ENCODE results near the gene JMJD7.

Gene JMJD7

DNA sequence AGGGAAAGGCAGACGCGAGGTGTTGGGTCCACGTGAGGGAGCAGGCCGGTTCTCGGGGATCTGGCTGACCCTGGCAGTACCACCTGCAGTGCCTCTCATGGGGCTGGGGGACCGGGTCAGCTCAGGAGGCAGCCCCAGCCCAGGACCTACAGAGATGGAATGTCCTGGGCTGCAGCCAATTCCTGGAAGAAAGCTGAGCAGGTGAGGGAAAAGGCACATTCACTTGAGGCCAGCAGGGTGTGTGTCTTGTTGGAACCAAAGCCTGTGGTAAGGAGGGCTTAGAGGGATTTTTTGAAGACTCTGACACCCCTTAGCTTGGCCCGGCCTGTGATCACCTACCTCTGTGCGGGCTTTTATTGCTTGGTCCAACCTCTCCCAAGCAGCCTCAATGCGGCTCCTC is 26.6 kb downstream of the JMJD7 start:
- POLR2A ChIA-PET, result no interaction called here
- DNase-seq (ENCODE audit: extremely low spot score), result no peak
- no peak for TF ChIP-seq CTCF (IDR thresholded peaks at IDR 0.05; ENCODE audit: control extremely low read depth, extremely low read depth, low read depth, missing control alignments)
- CTCF ChIA-PET, result interaction anchor here (1.1 to 2.3 kb wide), 2 partner anchors 10 to 136 kb away, joined by 3 to 6 read pairs; no protein-coding TSS in a partner anchor

GRCh38 chr15:41855261-41855961 is 27.5 kb downstream of the JMJD7 start:
- no peak for DNase-seq (ENCODE audit: extremely low spot score)
- no peak for TF ChIP-seq CTCF (IDR thresholded peaks at IDR 0.05; ENCODE audit: control extremely low read depth, extremely low read depth, low read depth, missing control alignments)
- ChIA-PET CTCF (no interaction called here), POLR2A (no interaction called here)

DNA sequence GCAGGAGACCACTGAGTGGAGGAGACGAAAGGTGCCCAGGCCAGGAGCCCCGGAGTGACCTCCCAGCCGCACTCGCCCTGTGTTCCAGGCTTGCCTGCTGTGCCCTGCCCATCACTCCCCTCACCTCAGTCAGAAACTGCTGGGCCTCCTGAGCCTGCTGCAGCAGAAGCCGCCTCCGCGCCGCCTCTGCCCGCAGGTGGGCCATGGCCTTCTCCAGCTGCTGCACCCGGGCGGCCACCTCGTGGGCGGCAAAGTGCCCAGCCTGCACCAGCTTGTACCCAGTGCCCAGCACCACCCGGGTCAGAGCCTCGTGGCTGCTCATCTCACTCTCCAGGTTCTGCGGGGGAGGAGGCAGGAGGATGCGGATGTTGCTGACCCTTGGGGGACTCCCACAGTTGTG is 28.4 kb downstream of the JMJD7 start:
- ChIA-PET CTCF (no interaction called here), POLR2A (no interaction called here)
- no peak for DNase-seq (ENCODE audit: extremely low spot score)
- no peak for TF ChIP-seq CTCF (IDR thresholded peaks at IDR 0.05; ENCODE audit: control extremely low read depth, extremely low read depth, low read depth, missing control alignments)

DNA sequence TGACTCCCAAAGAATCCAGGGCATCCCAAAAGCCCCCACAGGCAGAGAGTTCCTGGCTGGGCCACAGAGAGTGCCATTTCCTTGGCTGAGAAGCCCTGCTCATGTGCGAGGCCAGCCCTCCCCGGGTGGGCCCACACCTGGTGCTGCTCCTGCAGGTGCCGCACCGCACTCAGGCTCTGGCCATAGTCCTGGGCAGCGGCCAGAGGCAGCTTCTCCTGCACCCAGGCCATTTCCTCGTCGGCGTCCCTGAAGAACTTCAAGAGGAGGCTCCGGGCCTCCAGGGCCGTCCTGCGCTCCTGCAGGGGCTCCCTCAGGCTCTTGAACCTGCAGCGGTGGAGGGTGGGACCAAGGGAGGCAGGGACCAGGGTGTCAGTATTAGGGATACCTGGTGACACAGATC is 28.8 kb downstream of the JMJD7 start:
- POLR2A ChIA-PET, result no interaction called here
- DNase-seq (ENCODE audit: extremely low spot score), result no peak
- TF ChIP-seq CTCF (IDR thresholded peaks at IDR 0.05; ENCODE audit: control extremely low read depth, extremely low read depth, low read depth, missing control alignments), result no peak
- CTCF ChIA-PET, result no interaction called here

- DNase-seq (ENCODE audit: extremely low spot score), result no peak
- ChIA-PET CTCF (no interaction called here), POLR2A (no interaction called here)
- TF ChIP-seq CTCF (IDR thresholded peaks at IDR 0.05; ENCODE audit: control extremely low read depth, extremely low read depth, low read depth, missing control alignments), result no peak
Measured at GRCh38 chr15:41857316-41857715, 29.4 kb downstream of the JMJD7 start.

DNA sequence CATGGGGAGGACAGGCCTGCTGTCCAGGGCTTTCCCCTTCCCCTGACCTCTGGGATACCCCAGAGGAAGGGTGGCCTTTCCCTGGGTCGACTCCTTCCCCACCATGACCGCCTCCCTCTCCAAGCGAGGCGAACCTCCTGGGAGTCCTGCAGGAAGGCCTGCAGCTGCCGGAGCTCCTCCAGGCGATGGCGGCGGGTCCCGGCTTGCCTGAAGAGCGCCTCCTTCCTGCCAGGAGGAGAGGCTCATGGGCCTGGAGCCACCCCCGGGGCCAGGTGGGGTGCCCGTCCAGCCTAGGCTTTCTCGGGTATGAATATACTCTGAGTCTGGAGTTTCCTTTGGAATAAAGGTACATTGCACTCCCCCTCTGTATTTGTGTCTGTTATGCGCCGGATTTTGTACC is 30.9 kb downstream of the JMJD7 start:
- TF ChIP-seq CTCF (IDR thresholded peaks at IDR 0.05; ENCODE audit: control extremely low read depth, extremely low read depth, low read depth, missing control alignments), result no peak
- POLR2A ChIA-PET, result no interaction called here
- DNase-seq (ENCODE audit: extremely low spot score), result no peak
- CTCF ChIA-PET, result interaction anchor here (0.7 to 0.9 kb wide), 2 partner anchors 47 to 85 kb away, joined by 3 read pairs; partner anchors contain the start of gene MAPKBP1

All from GM10248 (cell line).